Measurements from ENCODE around the gene AK1.
"Not testable (repeated sequence)": the region's sequence is repeated elsewhere in the genome, so short reads cannot be mapped to it uniquely, and the experiment has no call there.

AK1 gene

DNA sequence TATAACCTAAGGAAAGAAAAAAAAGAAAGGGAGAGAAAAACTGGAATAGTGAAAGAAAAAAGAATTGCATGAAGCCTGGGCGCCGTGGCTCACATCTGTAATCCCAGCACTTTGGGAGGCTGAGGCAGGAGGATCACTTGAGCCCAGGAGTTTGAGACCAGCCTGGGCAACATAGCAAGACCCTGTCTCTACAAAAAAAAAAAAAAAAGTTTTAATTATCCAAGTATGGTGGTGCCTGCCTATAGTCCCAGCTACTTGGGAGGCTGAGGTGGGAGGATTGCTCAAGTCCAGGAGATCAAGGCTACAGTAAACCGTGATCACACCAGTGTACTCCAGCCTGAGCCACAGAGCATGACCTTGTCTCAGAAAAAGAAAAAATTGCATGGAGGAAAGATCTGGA, 4.2 kb upstream of the AK1 start:
- not testable (repeated sequence) for DNase-seq

DNA sequence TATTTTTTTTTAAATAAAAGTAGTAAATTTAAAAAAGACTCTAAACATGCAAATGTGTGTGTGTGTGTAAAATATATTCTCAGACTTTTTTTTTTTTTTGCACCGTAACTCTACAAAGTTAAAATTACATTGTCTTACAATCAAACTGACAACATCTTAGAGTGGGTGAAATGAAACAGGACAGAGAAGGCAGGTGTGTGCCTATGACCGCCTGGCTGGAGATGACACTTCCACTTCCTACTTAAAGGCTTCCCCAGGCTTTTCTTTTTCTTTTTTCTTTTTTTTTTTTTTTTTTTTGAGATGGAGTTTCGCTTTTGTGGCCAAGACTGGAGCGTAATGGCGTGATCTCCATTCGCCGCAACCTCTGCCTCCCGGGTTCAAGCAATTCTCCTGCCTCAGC, 2.7 kb upstream of the AK1 start:
- DNase-seq: no peak

DNA sequence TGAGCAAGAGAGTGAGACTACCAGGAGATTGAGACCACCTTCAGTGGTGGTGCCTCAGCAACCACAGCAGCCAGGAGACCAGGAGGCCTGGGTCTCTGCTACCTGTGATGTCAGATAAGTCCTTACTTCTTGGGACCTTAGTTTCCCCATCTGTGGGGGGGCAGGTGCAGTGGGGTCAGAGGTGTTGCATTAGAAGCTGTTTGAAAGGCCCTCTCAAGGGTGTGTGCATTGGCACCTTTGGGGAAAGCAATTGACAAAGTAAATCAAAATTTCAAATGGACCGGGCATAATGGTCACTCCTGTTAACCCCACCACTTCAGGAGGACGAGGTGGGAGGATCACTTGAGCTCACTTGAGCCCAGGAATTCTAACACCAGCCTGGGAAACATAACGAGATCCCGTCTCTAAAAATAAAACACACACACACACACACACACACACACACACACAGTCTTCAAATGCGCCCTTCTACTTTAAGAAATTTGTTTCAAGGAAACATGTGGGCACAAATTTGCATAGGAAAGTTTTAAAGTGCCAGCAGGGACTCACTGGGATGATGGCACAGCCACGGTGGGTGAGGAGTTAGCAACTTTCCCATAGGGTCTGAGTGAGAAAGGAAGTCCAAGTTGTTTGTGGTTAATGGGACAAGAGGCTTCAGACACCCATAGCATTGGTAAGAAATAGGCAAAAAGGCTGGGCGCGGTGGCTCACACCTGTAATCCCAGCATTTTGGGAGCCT, 1.3 kb upstream of the AK1 start:
- DNase-seq: no peak

DNA sequence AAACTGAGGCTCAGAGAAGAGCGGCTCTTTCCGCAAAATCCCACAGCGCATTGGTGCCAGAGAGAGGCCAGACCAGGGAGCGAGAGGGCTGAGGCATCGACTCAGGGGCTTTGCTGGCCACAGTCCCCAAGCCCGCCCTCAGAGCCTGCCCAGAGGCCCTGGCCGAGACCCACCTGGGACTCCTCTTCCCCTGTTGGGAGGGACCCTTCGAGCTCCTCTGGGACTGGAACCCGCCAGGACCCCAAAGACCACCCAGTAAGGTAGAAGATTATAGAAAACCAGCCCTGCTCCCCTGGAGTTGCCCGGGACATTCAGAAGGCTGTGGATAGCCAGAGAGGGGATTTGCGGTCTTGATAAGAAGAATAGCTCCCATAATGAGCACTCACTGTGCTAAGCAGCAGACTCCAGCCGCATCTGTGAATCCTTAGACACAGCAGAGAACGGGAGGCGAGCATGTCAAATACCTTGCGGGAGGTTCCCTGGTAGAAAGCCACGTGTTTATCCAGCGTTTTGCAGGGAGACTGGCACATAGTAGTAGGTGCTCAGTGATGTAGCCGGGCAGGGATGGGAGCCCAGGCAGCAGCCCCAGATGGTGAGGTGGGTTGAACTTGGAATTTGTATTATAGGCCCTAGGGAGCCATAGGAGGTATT, 651 bp upstream of the AK1 start:
- no peak for DNase-seq

DNA sequence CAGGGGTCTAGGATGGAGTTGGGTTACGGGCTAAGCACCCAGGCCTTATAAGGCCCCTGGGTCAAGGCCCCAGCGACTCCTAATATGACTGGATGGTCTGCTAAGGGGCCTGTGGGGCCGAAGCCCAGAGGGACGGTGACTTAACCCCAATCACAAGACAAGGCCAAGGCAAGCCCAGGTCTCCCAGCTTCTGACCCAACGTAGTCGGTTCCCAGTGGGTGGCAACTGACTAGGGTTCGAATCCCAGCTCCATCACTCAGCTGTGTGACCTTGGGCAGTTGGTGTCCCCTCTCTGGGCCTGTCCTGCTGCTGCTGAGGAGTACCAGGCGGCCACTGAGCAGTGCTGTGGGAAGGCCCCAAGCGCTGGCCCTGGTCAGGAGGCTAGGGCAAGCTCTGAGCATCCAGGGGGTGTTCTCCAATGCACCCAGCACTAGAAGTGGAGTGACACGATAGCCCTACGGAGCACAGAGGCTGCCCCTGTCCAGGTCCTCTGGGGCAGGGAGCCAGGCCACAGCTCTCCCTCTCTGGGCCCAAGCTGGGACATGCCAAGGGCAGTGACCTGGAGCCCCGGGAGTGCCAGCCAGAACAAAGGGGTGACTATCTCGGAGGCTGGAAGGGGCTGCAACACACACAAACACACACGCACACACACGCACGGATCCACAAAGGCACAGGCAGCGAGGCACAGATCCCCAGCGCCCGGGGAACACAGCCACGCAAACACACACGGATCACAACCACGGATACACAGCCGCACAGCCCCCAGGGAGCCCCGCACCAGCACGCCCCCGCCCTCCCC, 512 bp downstream of the AK1 start:
- no peak for DNase-seq

DNA sequence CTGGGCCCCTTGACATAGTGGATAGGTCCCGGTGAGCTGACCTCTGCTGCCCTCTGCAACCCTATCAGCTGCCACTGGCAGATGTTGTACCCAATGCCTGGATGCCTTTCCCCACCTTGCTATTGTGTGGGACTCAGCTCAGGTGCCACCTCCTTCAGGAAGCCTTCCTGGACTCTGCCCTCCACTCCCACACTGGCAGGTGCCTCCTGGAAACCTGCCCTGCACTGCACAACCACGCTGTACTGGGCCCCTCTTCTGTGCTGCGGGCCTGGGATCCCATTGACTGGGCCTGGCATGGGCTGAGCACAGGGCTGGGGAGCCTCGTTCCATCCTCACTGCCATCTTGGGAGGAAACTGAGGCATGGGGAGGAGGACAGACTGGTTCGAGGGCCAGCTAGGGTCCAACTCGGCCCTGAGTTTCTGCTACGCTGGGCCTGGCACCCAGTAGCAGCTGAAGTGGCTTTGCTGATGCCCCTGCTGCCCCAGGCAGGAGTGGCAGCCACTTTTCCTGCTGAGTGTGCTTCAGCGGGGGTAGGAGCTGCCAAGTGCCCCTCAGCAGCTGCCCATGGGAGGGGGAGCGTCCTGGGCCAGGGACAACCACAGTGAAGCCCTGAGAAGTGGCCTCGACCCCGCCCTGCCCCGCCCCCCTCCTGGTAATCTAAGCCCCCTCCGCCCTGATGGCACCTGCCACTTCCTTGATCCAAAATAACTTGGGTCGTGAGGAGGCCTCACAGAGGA, 1.3 kb downstream of the AK1 start:
- DNase-seq: no peak

- DNase-seq: no peak
Measured at GRCh38 chr9:127875306-127875966, 2.0 kb downstream of the AK1 start.

GRCh38 chr9:127874301-127875221, 2.9 kb downstream of the AK1 start:
- DNase-seq: no peak

GRCh38 chr9:127873886-127874285, 3.6 kb downstream of the AK1 start:
- DNase-seq: no peak

DNA sequence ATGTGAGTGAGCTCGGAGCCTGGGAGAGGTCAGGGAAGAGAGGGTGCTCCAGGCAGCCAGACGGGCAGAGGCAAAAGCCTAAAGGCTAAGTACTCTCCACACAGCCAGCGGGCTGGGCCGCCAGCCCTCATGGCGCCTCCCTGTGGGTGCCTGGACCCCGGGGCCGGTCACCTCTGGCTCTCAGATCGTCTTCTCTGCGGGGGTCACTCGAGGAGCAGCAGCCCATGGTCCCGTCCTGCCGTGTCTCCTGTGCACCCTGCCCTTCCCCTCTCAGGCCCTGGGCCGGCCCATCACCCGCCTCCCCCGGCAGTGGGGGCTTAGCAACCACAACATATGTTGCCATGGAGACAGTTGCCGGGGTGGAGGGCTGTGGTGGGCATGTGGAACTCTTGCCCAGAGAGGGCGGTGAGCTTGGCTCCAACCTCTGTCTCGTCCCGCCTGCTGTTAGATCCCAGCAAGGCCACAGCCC, 4.2 kb downstream of the AK1 start:
- no peak for DNase-seq

DNA sequence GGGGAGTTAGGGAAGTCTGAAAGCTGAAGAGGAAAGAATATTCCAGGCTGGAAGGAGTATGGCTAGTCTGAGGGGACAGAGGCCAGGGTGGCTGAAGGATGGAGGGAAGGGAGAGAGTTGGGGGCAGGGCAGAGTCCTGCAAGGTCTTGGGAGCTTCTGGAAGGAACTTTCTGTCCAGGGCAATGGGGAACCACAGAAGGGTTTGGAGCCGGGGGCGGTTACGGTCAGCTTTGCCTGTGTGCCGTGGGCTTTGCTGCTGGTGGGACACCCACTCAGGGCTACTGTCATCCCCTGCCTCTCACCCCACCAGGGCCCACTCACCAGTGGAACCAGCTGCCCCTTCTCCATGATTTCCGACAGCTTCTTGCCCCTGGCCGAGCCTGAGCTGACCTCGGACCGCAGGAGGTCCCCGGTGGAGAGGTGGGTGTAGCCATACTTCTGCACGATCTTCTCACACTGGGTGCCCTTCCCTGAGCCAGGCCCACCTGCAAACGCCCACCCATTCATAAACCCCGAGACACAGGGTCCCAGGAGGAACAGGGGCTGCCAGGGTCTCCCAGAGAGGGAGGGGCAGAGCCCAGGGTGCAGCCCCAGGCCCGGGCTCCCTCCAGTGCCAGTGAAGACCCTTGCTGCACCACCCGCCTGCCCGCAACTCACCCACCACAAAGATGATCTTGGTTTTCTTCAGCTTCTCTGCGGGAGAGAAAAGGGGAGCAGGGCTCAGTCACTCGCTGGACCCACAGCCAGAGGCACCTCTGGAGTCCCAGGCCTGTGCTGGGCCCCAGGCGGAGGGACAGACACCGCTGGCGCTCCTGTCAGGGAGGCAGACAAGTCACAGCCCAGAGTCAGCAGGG, 4.9 kb downstream of the AK1 start:
- no peak for DNase-seq

GRCh38 chr9:127871531-127871930, 5.9 kb downstream of the AK1 start:
- DNase-seq: no peak

DNA sequence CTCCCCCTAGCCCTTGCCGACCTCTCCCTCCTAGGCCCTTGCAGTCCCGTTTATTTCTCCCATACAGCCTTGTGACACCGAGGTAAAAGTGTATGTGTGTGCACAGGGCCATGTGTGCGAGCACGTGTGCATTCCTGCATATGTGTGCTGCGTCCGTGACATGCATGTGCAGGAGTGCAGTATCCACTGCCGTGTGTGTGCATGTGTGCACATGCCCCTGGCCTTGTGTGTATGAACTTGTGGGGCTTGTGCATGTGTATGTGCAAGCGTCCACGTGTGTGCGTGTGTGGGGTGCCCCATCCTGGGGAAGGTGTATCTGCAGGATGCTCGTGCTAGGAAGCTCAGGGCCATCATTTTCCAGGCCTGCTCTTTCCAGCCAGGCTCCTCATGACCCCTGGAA, 6.6 kb downstream of the AK1 start:
- no peak for DNase-seq

DNA sequence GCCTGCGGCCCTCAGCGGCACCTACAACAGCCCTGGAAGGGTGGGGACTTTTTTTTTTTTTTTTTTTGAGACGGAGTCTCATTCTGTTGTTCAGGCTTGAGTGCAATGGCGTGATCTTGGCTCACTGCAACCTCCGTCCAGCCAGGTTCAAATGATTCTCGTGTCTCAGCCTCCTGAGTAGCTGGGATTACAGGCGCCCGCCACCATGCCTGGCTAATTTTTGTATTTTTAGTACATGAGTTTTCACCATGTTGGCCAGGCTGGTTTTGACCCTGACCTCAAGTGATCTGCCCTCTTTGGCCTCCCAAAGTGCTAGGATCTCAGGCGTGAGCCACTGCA, 7.4 kb downstream of the AK1 start:
- DNase-seq: not testable (repeated sequence)

- peak; percentile 89 for DNase-seq
Measured at GRCh38 chr9:127869310-127870152, 7.9 kb downstream of the AK1 start.

DNA sequence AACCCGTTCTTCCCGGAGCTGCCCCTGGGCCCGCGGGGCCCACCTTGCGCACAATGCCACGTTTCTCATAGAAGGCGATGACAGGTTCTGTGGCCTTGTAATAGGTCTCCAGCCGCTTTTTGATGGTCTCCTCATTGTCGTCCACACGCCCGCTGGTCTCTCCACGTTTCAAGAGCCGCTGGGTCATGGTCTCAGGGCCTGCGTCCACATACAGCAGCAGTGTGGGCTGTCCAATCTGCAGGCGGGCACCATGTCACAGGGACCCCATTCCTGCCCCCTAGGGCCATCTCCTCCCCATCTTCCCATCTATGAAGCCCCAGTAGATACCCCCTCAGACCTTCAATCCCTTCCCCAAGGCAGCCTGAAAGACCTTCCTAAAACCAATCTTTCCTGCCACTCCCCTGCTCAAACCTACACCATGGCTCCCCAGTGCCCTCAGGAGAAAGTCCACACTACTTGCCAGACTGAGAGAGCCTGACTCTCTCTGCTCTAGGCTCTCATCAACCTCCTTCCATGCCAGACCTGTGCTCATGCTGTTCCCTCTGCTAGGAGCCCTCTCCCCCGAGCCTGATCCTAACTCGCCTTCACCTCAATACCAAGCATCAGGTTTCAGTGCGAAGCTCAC, 9.1 kb downstream of the AK1 start:
- DNase-seq: no peak

DNA sequence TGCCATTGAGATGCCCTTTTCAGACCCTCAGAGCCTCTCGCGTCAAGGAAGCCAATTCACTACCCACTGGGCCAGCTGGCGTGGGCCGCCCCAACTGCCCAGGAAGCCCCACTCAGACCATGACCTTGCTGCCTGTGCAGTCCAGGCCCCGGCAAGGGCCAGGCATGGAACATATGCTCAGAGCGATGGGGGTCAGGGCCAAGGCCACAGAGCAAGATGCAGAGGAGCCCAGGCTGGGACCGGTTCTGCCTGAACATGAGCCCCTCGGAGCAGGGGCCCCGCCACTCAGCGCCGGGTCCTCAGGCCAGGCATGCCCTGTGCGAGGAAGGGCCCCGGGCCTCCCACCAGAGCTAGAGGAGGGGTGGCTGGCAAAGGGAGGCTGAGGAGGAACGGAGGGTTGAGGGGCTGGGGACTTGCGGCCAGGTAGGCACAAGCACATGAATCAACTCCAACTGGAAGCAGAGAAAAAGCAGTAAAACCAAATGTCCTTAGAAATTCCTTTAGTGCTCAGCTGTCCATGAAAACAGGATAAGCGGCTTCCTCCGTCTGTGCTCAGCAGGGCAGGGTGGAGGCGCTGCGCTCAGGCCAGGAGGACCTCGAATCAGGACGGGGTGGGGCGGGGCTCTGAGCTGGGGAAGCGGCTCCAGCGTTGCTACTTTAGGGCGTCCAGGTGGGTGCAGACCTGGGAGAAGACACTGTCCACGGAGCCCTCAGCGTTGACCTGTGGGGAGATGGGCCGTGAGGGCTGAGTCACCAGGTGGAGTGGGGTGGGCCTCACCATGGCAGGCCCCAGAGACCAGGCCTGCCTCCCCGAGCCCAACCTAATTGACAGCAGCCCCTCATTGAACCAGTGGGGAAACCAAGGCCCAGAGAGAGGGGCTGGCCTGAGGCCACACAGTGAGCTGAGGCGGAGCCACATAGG, 9.9 kb downstream of the AK1 start:
- no peak for DNase-seq

- DNase-seq: no peak
Measured at GRCh38 chr9:127866535-127866934, 10.9 kb downstream of the AK1 start.
